GM18870 (cell line): Measurements from ENCODE around the gene TREML2.
"Not testable (repeated sequence)": the region's sequence is repeated elsewhere in the genome, so short reads cannot be mapped to it uniquely, and the experiment has no call there.

Experiments
- ATAC-seq: cut with Tn5 transposase; IDR thresholded peaks from one replicate; pipeline ENCODE4 v1.9.1; 2021; ENCODE audit warnings: moderate library complexity; ENCODE audit not compliant: unreplicated experiment

Gene TREML2, protein sequence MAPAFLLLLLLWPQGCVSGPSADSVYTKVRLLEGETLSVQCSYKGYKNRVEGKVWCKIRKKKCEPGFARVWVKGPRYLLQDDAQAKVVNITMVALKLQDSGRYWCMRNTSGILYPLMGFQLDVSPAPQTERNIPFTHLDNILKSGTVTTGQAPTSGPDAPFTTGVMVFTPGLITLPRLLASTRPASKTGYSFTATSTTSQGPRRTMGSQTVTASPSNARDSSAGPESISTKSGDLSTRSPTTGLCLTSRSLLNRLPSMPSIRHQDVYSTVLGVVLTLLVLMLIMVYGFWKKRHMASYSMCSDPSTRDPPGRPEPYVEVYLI

GRCh38 chr6:41200901-41201763 is at the start of gene TREML2:
TSS of gene TREML2 (minus strand) at chr6:41201149. CDS start at chr6:41201008, 141 bp downstream.
- no peak for ATAC-seq

DNA sequence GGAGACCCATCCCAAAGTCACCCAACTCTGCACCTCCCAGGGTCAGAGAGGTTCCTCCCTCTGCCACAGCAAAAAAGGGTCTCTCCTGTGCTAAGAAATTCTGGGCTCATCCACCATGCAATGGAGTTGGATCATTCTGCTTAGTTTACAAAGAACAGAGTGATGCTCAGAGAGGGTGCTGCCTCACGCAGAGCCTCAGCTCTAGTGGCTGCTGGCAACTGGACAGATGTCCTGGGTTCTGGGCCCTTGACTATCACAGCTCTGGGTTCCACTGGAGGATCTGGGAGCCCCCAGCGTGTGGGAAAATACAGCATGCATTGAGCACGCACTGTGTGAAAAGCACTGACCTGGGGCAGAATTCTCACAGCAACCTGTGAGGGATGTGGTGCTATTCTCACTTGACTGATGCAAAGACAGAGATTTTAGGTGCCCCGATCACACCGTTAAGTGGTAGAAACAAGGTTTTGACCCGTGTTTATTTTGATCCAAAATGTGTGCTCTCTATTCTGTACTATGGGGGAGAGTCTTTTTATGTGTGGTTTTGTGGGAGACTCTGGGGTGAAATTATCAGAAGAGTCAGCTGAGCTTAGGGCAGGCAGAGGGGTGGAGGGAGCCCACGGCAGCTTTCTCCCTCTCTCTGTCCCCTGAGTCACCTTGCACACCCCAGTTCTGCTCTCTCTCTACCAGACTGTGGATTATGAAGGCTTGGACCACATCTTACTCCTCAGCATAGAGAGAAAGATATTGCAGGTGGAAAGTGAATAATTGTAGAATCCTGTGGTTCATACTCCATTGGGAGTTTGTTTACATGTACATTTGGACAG is 47.1 kb upstream of the TREML2 start:
- no peak for ATAC-seq

GRCh38 chr6:41247288-41247865 is 46.4 kb upstream of the TREML2 start:
- no peak for ATAC-seq

GRCh38 chr6:41246529-41246928 is 45.6 kb upstream of the TREML2 start:
- not testable (repeated sequence) for ATAC-seq

DNA sequence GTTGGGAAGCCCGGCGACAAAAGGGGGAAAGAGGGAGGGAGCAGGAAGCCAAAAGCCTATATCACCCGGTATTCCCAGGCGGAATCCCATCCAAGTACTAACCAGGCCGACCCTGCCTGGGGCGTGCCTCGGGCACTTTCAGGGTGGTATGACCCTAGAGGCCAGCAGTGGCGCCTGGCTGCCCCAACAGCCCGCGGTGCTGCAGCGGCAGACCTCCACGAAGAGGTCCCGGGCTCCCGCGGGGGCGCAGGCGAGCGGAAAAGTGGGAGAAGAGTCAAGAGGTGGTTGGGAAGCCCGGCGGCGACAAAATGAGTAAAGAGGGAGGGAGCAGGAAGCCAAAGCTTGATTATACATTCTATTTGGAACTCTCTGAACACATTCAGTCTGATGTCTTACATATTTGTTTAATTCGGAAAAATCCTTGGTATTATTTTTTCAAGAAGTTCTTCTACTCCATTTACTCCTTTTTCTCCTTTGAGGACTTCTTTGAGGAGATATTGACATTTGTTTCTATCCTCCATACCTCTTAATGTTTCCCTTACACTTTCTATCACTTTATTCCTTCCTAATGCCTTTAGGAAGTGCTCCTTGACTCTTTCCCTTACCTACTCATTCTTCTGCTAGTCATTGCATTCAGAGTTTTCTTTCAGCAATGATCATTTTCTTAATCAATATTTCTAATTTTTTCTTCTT is 38.7 kb upstream of the TREML2 start:
- no peak for ATAC-seq

DNA sequence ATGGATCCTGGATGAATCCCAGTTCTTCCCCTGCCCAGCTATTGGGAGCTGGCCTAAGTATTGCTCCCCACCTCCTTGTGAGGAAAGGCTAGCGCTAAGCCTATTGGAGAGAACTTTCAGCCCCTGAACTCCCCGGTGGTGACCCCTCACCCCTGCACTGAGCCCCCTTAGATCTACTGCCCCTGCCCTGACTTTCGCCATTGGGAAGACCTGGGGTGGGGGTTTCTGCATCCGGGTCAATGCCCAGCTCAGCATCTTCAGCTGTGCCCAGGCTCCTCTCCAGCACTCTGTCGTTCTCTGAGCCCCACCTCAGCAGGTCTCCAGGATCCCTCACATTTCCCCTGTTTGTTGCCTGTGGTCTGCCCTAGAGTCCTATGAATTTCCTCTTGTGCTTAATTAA is 36.2 kb upstream of the TREML2 start:
- no peak for ATAC-seq

GRCh38 chr6:41236276-41236675 is 35.3 kb upstream of the TREML2 start:
- no peak for ATAC-seq

DNA sequence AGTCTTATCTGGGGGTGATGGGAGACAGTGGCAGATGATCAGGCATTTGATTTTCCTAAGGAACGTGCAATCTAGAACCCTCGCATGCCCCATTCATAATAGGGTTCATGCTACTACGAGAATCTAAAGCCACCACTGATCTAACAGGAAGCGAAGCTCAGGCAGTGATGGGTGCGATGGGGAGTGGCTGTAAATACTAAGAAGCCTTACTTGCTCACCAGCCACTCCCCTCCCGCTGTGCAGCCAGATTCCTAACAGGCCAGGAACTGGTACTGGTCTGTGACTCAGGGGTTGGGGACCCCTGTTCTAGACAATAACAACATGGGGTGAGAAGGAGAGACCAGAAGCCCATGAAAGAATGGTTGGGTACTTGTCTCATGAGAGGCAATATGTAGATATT is 31.7 kb upstream of the TREML2 start:
- no peak for ATAC-seq

DNA sequence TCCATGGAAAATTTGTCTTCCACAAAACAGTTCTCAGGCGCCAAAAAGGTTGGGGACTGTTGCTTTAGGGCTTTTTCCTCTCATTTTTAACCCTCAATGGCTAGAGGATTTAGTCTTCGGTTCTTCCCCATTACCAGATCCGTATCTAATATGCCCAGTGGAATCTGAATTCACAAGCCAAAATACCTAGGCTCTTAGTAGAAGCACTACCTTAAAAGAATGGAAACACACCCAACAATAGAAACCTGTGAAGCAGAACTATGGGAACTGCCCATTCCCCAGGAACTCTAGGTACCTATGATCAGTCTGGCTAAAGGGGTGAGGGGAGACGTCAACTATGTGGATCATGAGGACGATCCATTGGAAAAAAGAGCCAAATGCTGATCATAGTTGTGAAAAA is 30.3 kb upstream of the TREML2 start:
- ATAC-seq = no peak

DNA sequence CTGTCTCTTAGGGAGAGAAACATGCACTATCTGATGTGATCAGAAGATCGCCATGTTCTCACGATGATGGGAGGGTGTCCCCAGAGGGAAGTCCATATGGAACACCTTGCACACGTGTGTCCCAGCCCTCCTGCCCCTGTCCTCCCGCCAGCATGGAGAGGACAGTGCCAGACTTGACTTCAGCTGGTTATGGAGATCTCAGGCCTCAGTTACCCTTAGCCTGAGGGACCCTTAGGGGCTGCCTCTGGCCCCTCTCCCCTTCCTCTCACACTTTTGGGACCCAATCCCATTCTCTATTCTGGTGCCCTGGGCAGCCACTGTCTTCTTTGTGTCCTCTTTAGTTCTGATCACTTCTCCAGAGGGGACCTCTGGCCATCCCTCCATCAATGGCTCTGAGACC is 28.8 kb upstream of the TREML2 start:
- ATAC-seq = no peak

- no peak for ATAC-seq
Observed at GRCh38 chr6:41228616-41229015, 27.7 kb upstream of the TREML2 start.

DNA sequence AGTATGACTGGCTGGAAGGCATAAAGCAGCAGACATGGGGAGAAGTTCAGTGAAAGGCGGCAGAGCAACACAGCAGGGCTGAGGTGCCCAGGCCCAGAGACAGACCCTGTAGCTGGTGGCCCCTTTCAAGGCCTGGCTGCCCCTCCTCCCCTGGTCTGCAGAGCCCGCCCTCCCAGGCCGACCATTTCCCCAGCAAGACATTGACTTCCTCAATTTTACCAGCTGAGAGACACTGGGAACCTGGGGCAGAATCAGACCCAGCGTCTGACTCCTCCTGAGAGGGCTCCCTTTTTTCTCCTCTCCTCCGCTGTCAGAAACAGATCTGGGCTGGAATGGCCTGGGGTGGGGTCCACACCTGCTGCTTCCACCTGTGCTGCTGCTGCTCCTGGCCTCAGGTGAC is 27.1 kb upstream of the TREML2 start, which contains the start of gene TREML4:
Gene TREML4 (plus strand): TSS at position 254 of the 400 bp plus-strand sequence. CDS start 79 bp downstream, at position 333.
- ATAC-seq = no peak

- ATAC-seq = no peak
Observed at GRCh38 chr6:41226752-41227151, 25.8 kb upstream of the TREML2 start.

DNA sequence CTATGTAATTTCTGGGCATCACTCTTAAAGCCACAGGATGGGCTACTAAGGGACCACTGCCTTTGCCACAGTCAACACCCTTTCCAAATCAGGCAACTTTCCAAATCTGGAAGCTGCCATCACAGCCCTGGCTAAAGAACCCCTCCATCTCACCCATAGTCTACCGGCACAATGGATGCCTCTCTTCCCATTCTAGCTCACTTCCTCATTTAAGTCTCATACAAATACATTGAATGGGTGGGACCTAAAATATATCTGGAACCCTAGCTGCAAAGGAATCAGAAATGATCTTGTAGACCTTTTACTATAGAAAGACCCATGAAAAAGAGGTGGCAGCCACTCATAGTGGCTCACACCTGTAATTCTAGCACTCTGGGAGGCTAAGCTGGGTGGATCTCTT is 23.9 kb upstream of the TREML2 start:
- ATAC-seq = no peak

GRCh38 chr6:41222513-41222912 is 21.6 kb upstream of the TREML2 start:
- no peak for ATAC-seq

DNA sequence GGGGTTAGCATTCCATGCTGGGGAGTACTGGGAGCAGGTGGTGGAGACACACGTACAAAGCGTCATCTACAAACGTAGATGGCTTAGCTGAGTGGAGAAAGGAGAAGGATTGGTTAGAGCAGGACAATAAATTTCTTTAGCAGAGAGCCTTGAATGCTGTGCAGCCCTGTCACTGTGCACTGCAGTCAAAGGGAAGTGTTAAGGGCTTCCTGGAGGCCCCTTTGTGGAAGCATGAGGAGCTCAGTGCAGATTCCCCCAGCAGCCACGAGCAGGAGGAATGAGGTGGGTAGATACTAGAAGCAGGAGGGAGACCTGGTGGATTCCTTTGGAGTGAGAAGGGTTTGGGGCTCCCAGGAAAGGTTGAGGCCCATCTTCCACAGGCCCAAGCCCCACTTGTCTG is 21.1 kb upstream of the TREML2 start:
- no peak for ATAC-seq

DNA sequence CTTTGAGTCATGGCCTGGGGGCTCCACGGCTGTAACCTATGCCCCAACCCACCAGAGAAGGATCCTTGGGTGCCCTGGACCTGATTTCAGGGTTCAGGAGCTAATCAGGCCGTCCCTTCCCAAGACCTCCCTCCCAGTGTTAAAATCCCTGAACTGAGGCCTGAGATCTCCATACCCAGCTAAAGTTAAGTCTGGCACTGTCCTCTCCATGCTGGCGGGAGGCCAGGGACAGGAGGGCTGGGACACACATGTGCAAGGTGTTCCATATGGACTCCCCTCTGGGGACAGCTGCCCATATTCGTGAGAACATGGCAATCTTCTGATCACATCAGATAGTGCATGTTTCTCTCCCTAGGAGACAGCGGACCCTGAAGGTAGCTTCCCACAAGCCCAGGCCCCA is 15.7 kb upstream of the TREML2 start:
- ATAC-seq = no peak

- no peak for ATAC-seq
Observed at GRCh38 chr6:41215777-41216176, 14.8 kb upstream of the TREML2 start.

DNA sequence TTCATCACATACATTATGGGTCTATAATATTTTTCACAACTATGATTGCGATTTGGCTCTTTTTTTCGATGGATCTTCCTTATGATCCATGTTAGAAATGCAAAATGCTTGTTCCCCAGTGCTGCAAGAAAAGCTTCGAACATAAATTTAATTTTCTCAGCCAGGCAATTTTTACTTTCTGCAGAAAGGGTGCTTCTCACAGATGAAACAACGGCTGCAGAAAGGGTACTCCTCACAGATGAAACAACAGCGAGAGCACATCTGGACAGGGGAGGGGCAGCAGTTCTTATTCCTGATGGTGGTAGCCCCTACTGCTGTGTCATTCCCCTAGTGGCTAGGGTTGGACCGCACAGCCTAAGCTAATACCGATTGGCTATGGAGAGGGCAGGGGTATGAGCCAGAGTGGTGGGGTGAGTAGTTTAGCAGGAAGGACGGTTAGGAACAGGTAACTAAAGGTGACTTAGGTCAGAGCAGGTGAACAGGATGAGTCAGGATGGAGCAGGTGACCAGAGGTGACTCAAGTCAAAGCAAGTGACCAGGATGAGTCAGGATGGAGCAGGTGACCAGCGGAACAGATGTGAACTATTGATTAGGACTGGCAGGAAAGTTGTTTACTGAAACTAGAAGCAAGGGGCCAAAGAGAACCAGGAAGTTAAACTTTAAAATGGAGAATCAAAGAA is 13.8 kb upstream of the TREML2 start:
- ATAC-seq = no peak
